Coronary artery (tissue), 2 donors: Measurements from ENCODE around the gene XYLB.
"Not testable (repeated sequence)": the region's sequence is repeated elsewhere in the genome, so short reads cannot be mapped to it uniquely, and the experiment has no call there.

Experiments
- DNase-seq: peaks from one replicate; pipeline ENCODE4 v3.0.0-alpha.2; 2017; ENCODE audit warnings: low spot score
- H3K27ac ChIP-seq, 2 donors: fragments of 200-600 bp; sonication (generic); one replicate each; pipeline ENCODE4 v1.5.1; 2016 to 2019
- H3K4me3 ChIP-seq: fragments of 200-600 bp; sonication (generic); 2 replicates; pipeline ENCODE4 v1.5.1; 2016; ENCODE audit warnings: mild to moderate bottlenecking, moderate library complexity
- TF ChIP-seq, protein P1 (sequence below): fragments of 200-600 bp; sonication (generic); IDR thresholded peaks from one replicate; pipeline ENCODE4 v1.5.1; 2019; ENCODE audit warnings: antibody characterized with exemption

XYLB gene

DNA sequence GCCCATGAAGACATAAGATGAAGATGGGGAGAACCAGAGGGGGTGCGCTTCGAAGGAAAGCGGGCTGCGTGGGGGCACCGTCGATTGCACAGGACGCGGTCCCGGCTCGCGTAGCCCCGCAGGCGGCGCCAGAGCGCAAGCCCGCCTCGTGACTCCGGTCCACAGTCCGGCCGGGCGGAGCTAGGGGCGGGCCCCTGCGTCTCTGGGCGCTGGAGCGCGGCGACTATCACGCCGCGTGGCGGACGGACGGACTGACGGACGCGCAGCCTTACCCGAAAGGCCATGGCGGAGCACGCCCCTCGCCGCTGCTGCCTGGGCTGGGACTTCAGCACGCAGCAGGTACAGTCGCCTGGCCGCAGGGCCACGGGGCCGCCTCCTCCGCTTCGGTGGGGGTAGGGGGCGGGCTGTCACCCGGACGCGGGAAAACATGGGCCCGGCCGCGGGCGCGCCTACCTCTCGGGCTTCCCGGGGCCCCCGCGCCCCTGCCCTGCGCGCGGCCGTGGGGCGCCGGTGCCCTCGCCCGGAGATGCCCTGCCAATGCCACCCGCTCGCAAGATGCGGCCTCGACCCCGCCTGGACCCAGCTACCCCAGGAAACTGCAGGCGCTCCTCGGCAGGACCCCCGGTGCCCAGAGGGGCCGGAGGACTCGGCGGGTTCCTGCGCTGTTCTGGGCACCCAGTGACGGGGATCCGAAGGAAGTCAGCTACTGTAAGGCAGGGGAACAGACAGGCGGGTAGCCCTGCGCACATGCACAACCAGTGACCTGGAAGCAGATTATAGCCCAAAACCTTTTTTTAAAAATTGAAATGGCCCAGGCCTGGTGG is at the start of gene XYLB:
TSS of gene XYLB (plus strand) at position 199 of the 824 bp plus-strand sequence. CDS start at position 283, 84 bp downstream.
- peak within 1 kb of the TSS; percentile 95 for H3K4me3 ChIP-seq
- peak; percentile 87 for DNase-seq
- peak within 1 kb of the TSS in 1 of 2 donors; percentile 47 for H3K27ac ChIP-seq
- TF ChIP-seq, protein P1, sequence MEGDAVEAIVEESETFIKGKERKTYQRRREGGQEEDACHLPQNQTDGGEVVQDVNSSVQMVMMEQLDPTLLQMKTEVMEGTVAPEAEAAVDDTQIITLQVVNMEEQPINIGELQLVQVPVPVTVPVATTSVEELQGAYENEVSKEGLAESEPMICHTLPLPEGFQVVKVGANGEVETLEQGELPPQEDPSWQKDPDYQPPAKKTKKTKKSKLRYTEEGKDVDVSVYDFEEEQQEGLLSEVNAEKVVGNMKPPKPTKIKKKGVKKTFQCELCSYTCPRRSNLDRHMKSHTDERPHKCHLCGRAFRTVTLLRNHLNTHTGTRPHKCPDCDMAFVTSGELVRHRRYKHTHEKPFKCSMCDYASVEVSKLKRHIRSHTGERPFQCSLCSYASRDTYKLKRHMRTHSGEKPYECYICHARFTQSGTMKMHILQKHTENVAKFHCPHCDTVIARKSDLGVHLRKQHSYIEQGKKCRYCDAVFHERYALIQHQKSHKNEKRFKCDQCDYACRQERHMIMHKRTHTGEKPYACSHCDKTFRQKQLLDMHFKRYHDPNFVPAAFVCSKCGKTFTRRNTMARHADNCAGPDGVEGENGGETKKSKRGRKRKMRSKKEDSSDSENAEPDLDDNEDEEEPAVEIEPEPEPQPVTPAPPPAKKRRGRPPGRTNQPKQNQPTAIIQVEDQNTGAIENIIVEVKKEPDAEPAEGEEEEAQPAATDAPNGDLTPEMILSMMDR, result peak; percentile 85

DNA sequence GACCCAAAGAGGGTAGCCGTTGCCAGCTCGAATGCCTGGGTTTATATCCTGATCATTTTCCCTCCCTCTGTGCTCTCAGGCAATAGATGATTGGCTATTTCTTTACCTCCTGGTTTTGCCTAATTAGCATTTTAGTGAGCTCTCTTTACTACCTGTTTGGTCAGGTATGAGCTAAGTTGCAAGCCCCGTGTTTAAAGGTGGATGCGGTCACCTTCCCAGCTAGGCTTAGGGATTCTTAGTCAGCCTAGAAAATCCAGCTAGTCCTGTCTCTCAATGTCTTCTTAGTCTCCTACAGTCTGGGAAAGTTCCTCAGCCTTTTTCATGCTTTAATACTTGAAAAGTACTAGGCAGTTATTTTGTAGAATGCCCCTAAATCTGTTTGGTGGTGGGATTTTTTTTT is 49.5 kb upstream of the XYLB start:
- not testable (repeated sequence) for H3K27ac ChIP-seq, H3K4me3 ChIP-seq, DNase-seq

DNA sequence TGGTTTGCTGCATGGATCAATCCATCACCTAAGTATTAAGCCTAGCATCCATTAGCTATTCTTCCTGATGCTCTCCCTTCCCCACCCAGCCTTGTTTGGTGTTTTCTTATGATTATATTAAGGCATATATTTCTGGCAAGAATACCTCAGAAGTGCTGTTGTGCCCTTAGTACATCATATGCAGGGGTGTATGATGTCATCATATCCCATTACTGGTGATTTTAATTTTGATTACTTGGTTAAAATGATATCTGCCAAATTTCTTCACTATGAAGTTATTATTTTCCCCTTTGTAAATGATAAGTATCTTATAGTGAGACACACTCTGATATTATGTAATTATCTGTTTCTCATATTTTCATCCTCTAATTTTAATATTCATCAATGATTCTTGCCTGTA is 49.0 kb upstream of the XYLB start:
- Histone ChIP-seq H3K4me3 (no peak overlapping the region), H3K27ac (no peak overlapping the region)
- TF ChIP-seq, protein P1, result no peak
- no peak for DNase-seq

DNA sequence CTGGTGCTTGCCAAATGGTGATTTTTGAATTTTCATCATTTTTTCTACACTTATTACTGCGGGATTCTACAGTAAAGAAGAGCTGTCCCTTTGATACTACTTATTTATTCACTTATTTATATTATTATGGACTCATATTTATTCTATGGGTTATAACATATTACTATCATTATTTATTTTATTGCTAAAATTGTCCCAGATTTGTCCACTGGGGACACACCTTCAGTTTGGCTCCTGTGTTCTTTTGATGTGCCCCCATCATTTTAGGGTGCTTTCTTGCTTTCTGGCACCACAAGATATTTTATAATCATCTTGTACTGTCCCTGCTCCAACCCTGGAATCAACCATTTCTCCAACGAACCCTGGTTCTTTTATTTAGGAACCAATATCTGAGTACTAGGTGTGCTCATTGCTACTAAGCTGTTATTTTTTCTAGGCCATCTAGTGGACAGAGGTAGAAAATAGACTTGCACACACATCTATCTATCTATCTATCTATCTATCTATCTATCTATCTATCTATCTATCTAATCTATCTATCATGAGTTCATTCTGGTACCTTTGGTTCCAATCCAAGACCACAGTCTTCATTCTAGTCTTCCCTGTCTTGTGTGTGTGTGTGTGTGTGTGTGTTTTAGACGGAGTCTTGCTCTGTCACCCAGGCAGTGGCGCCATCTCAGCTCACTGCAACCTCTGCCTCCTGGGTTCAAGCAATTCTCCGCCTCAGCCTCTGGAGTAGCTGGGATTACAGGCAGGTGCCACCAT is 48.5 kb upstream of the XYLB start:
- H3K27ac ChIP-seq, result no peak overlapping the region
- DNase-seq, result no peak
- no peak overlapping the region for H3K4me3 ChIP-seq
- TF ChIP-seq, protein P1, result no peak

DNA sequence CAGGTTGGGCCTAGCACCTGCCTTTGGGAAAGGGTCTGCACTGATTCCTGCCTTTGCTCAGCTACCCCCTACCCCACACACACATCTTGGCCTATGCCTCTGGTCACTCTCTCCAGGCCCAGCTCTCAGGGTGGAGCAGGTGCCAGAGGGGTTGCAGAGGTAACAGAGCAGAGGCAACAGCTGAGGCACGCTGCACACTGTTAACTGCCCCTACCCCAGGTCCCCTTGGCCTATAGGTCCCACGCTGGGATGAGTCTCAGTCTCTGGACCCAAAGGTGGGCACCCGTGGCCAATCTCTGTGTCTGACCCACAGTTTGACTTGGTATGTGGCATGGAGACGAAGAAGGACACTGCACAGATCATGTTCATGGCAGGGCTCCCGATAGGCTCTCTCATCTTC is 39.6 kb upstream of the XYLB start:
- TF ChIP-seq, protein P1, result no peak
- no peak for DNase-seq
- no peak overlapping the region for H3K4me3 ChIP-seq
- no peak overlapping the region for H3K27ac ChIP-seq

DNA sequence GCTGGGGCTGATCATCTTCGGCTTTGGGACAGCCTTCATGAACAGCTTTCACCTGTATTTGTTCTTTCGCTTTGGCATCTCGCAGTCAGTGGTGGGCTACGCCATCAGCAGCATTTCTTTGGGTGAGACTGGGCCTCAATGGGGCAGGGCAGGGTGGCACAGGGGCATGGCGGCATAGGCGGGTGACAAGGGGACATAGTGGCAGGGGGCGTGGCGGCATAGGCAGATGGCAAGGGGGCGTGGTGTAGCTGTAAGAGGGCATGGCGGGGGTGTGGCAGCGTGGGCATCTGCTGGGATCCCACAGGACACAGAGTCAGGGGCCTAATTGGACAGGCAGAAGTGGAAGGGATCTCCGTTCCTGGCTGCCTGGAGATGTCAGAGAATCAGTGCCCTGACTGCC is 39.0 kb upstream of the XYLB start:
- no peak overlapping the region for H3K27ac ChIP-seq
- H3K4me3 ChIP-seq, result no peak overlapping the region
- TF ChIP-seq, protein P1, result no peak
- no peak for DNase-seq

DNA sequence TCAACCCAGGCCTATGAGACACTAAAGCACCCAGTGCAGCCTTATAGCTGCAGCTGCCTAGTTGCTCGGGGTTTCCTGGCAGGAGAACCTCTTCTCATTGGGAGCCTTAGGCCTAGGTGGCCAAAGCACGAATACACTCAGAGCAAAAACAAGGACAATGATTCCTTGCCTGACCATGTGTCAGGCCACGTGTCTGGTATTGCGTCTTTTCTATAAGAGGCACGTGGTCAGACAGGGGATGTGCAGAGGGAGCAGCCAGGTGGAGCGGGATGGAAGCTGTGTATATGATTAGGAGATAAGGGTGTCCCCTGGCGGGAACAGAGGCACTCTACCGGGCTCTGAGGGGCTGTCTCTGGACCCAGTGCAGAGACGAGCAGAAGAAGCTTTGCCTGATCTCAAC is 38.1 kb upstream of the XYLB start:
- DNase-seq, result no peak
- TF ChIP-seq, protein P1, result no peak
- no peak overlapping the region for H3K27ac ChIP-seq
- H3K4me3 ChIP-seq, result no peak overlapping the region
